K562 (cell line): ENCODE measurements around the gene LPIN3.

Experiments used
- ARNT ChIP-seq, 2 experiments: fragments of 450-650 bp; IDR thresholded peaks; 2 replicates each; pipeline ENCODE4 v1.6.1; 2016; ENCODE audit warnings: mild to moderate bottlenecking in 1 of 2
- CREB1 ChIP-seq, 2 experiments: sonication (generic) in 1 of 2; formaldehyde crosslinking in 1 of 2; IDR thresholded peaks; 2 replicates each; pipeline versions ENCODE4 v1.6.1 to v1.8.0; 2012 to 2022; ENCODE audit warnings: inconsistent platforms in 1 of 2, mild to moderate bottlenecking in 1 of 2, missing genetic modification reagents in 1 of 2, moderate library complexity in 1 of 2
- JUN ChIP-seq, 2 experiments: sonication (generic) in 1 of 2; formaldehyde crosslinking in 1 of 2; IDR thresholded peaks; 2 replicates each; pipeline versions ENCODE4 v1.6.1 to v1.8.0; 2012 to 2022; ENCODE audit warnings: borderline replicate concordance in 2 of 2, mild to moderate bottlenecking in 2 of 2, improper control_type of control experiment in 1 of 2, low read depth in 1 of 2, low read length in 1 of 2, missing genetic modification reagents in 1 of 2
- NFYB ChIP-seq: IDR thresholded peaks from 2 replicates; pipeline ENCODE4 v1.6.1; 2011; ENCODE audit warnings: mild to moderate bottlenecking, moderate library complexity; ENCODE audit not compliant: insufficient read length; ENCODE audit errors: extremely low read depth
- PHF20 ChIP-seq: fragments of 450-650 bp; IDR thresholded peaks from 2 replicates; pipeline ENCODE4 v1.6.1; 2018; ENCODE audit not compliant: partially characterized antibody
- TF ChIP-seq, protein P1 (sequence below), 3 experiments: IDR thresholded peaks in 2 of 3; conservative IDR thresholded peaks in 1 of 3; 2 replicates each; pipeline ENCODE4 v1.5.1; 2011 to 2012; ENCODE audit warnings: low read length in 3 of 3, mild to moderate bottlenecking in 3 of 3, control low read depth in 2 of 3, improper control_type of control experiment in 1 of 3, inconsistent platforms in 1 of 3, low read depth in 1 of 3, mixed read lengths in 1 of 3, moderate library complexity in 1 of 3; ENCODE audit not compliant: insufficient read depth in 2 of 3
- TF ChIP-seq, protein P2 (sequence below): fragments of 450-650 bp; formaldehyde crosslinking; IDR thresholded peaks from 2 replicates; pipeline ENCODE4 v1.4.0; 2022; ENCODE audit warnings: missing genetic modification characterization

DNA sequence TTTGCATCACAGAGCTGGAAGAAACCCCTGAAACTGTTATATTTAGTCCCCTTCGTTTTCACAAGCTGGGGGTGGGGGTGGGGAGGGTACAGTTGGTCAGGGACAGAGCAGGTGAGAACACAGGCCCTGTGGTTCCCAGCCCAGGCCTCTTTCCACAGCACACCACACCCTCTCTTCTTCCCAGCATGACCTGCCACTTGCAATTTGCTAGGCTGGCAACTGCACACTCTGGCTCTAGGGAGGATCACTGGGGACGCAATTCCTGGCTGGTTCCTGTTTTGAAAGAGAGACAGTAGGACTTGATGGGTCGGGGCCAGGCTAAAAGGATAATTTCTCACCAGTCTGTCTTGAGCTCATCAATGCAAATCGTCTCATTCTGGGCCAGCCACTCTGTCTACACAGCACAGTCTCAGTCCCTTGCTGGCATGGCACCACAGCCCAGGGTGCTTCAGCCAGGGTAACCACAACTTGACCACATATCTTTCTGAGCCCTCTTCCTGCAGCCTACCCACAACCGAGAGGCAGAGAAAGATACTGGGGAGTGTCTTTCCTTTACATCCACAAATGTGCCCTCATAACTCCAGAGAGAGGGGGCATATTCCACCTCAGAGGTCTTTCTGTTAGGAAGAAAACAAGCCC lies 67.7 kb downstream of the LPIN3 start:
- no peak for TF ChIP-seq ARNT (IDR thresholded peaks at IDR 0.05)
- TF ChIP-seq PHF20 = no peak
- TF ChIP-seq, protein P1, sequence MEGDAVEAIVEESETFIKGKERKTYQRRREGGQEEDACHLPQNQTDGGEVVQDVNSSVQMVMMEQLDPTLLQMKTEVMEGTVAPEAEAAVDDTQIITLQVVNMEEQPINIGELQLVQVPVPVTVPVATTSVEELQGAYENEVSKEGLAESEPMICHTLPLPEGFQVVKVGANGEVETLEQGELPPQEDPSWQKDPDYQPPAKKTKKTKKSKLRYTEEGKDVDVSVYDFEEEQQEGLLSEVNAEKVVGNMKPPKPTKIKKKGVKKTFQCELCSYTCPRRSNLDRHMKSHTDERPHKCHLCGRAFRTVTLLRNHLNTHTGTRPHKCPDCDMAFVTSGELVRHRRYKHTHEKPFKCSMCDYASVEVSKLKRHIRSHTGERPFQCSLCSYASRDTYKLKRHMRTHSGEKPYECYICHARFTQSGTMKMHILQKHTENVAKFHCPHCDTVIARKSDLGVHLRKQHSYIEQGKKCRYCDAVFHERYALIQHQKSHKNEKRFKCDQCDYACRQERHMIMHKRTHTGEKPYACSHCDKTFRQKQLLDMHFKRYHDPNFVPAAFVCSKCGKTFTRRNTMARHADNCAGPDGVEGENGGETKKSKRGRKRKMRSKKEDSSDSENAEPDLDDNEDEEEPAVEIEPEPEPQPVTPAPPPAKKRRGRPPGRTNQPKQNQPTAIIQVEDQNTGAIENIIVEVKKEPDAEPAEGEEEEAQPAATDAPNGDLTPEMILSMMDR (IDR thresholded peaks at IDR 0.05 in 2 of 3, conservative IDR thresholded peaks at IDR 0.05 in 1 of 3; ENCODE audit: insufficient read depth in 2 of 3, low read depth in 1 of 3, low read length in 3 of 3) = no peak
- TF ChIP-seq NFYB = no peak
- TF ChIP-seq JUN (IDR thresholded peaks at IDR 0.05; ENCODE audit: borderline replicate concordance, low read depth, low read length) = no peak
- no peak for TF ChIP-seq JUN (CRISPR knock-in tag; IDR thresholded peaks at IDR 0.05; ENCODE audit: borderline replicate concordance)
- TF ChIP-seq CREB1 (IDR thresholded peaks at IDR 0.05) = no peak
- no peak for TF ChIP-seq CREB1 (CRISPR knock-in tag; IDR thresholded peaks at IDR 0.05)
- TF ChIP-seq, protein P2, sequence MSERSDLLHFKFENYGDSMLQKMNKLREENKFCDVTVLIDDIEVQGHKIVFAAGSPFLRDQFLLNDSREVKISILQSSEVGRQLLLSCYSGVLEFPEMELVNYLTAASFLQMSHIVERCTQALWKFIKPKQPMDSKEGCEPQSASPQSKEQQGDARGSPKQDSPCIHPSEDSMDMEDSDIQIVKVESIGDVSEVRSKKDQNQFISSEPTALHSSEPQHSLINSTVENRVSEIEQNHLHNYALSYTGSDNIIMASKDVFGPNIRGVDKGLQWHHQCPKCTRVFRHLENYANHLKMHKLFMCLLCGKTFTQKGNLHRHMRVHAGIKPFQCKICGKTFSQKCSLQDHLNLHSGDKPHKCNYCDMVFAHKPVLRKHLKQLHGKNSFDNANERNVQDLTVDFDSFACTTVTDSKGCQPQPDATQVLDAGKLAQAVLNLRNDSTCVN (CRISPR knock-in tag) = no peak
